RWPE2 (cell line): ENCODE results near the gene CRY2.

ENCODE experiments used
- ATAC-seq: fragments of 200-7000 bp; cut with Tn5 transposase; 3 replicates; pipeline ENCODE4 v1.9.1; 2021; ENCODE audit warnings: low read depth
- DNase-seq: peaks from one replicate; pipeline ENCODE4 v3.0.0-alpha.2; 2020; ENCODE audit warnings: low spot score
- H3K27ac ChIP-seq: fragments of 450-650 bp; 2 replicates; pipeline ENCODE4 v1.5.1; 2017; ENCODE audit warnings: mild to moderate bottlenecking; ENCODE audit not compliant: poor library complexity, severe bottlenecking
- H3K27me3 ChIP-seq: fragments of 250-450 bp; sonication (Bioruptor Pico); 2 replicates; pipeline ENCODE4 v1.5.1; 2021; ENCODE audit warnings: mild to moderate bottlenecking, moderate library complexity; ENCODE audit not compliant: insufficient read depth, poor library complexity, severe bottlenecking
- H3K36me3 ChIP-seq: fragments of 250-450 bp; sonication (Bioruptor Pico); 2 replicates; pipeline ENCODE4 v1.5.1; 2020; ENCODE audit warnings: low read depth, mild to moderate bottlenecking, moderate library complexity
- H3K4me1 ChIP-seq: fragments of 250-450 bp; sonication (Bioruptor Pico); 2 replicates; pipeline ENCODE4 v1.5.1; 2021; ENCODE audit warnings: mild to moderate bottlenecking, moderate library complexity; ENCODE audit not compliant: insufficient read depth, poor library complexity, severe bottlenecking
- H3K4me3 ChIP-seq: fragments of 250-450 bp; sonication (Bioruptor Pico); 2 replicates; pipeline ENCODE4 v1.5.1; 2021; ENCODE audit warnings: mild to moderate bottlenecking, moderate library complexity; ENCODE audit not compliant: severe bottlenecking
- H3K9me3 ChIP-seq: fragments of 250-450 bp; sonication (Bioruptor Pico); 2 replicates; pipeline ENCODE4 v1.5.1; 2021; ENCODE audit warnings: mild to moderate bottlenecking, moderate library complexity; ENCODE audit not compliant: severe bottlenecking
- CTCF ChIP-seq: fragments of 450-650 bp; IDR thresholded peaks from one replicate; pipeline ENCODE4 v1.5.1; 2017; ENCODE audit warnings: mild to moderate bottlenecking, moderate library complexity; ENCODE audit not compliant: poor library complexity, severe bottlenecking

Gene CRY2

DNA sequence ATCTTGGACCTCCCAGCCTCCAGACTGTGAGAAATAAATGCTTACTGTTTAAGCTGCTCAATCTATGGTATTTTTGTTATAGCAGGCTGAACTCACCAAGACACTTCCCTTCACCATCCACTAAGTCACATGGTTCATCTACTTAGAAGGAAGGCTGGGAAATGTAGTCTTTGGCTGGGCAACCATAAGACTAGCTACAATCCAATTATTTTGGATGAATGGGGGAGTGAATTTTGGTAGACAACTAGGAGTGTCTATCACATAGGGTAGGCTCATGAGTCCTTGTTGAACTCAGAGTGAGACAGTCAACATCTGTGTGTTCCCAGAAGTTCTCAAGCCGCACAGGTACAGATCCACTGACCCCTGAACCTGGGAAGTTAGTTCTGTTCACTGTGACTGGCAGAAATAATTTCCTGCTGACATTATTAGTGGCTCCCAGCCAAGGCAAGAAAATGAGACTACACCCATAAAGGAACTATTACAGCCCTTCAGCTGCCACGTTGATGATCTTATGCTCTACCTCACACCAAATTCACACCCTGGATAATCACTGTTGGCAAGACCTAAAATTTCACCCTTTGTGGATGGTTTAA, 45.5 kb upstream of the CRY2 start:
- TF ChIP-seq CTCF = no peak
- H3K27me3 ChIP-seq = no peaks in the 10 kb centered on the region
- ATAC-seq (no peak), DNase-seq (no peak)
- no peaks in the 10 kb centered on the region for H3K9me3 ChIP-seq
- H3K4me1 ChIP-seq = peaks cover 6% of the 10 kb centered on the region
- peaks cover under 1% of the 10 kb centered on the region; the same call in 1 of the 2 replicates for H3K36me3 ChIP-seq
- H3K4me3 ChIP-seq = no peak overlapping the region
- H3K27ac ChIP-seq = no peak overlapping the region

DNA sequence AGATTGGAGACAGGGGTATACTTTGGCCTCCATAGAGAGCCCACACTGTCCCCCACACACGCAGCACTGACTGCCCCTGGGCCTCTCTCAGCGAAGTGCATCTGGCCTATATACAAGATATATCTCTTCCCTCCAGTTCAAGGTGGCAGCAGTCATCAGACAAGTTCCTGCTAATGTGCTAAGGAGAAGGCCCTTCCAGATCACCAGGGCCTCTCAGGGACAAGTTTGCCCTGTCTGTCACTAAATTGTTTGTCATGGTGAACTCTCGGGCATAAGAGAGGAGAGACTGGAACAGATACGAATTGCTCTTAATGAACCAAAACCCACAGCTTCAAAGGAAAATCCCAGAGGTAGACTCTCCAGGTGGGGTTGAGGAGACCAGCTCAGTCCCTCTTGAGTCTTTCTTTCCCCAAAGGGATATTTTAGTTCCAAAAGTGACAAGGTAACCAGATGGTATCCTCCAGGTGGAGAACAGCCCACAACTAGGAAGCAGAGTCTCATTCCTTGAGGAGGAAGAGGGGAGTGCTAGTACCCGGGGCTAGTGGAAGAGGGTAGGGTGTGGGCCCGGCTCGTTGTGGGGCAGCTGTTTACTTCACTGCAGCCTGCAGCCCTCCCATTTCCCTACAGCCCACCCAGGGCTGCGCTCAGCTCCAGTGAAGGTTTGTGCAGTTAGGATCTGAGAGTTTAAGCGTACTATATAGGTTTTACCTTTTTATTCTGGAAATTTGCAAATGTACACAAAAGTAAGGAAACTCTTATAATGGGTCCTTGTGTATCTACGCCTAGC, 44.6 kb upstream of the CRY2 start:
- TF ChIP-seq CTCF = no peak
- no peak overlapping the region for H3K4me3 ChIP-seq
- H3K36me3 ChIP-seq = peaks cover 9% of the 10 kb centered on the region
- H3K27me3 ChIP-seq = no peaks in the 10 kb centered on the region
- H3K27ac ChIP-seq = no peak overlapping the region
- ATAC-seq (no peak), DNase-seq (no peak)
- H3K9me3 ChIP-seq = no peaks in the 10 kb centered on the region
- peaks cover 11% of the 10 kb centered on the region for H3K4me1 ChIP-seq

DNA sequence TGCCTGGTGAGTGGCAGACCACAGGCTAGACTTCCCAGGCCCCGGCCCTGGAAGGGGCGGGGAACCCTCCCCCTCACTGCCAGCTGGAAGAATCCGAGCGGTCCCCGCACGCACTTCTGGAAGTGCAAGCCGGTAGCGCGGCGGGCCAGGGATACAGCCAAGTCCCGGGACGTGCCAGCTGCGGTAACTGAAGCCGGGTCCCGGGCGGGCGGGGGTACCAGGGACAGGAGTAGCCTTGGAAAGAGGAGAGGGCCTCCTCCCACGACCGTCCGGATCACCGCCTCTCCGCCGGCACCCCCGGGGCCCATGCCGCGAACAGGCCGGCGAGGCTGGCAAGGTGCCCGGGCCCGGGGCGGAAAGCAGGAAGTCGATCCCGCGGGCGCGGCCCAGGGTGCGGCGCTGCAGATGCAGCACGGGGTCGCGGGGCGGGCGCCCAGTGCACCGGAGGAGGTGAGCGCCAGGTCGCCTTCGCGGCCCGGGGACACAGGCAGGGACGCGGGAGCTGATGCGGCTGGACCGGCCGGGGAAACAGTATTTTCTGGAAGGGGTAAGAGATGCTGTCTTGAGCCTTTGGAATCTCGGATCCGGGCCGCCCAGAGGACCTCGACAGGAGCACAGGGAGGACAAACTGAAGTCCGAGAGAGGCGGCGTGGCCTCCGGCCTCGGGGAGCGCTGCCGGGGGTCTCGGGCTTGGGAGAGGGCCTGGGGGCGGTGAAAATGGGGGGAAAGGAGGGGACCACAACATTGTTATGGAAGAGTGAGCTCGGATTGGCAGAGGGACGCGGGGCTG, 43.1 kb upstream of the CRY2 start:
- ATAC-seq = peak; percentile 35

GRCh38 chr11:45804761-45805304, 42.4 kb upstream of the CRY2 start, which contains the start of gene SLC35C1:
Gene SLC35C1, plus strand, starts transcription at chr11:45805149. Its CDS starts 653 bp downstream, at chr11:45805802.
- DNase-seq (peak; percentile 95), ATAC-seq (peak; percentile 92)
- H3K4me3 ChIP-seq = peak within 1 kb of the TSS; percentile 52
- no peaks in the 10 kb centered on the region for H3K27me3 ChIP-seq
- peaks cover 11% of the 10 kb centered on the region for H3K4me1 ChIP-seq
- TF ChIP-seq CTCF = no peak
- H3K36me3 ChIP-seq = peaks cover 19% of the 10 kb centered on the region
- peak within 1 kb of the TSS; percentile 47 for H3K27ac ChIP-seq
- no peaks in the 10 kb centered on the region for H3K9me3 ChIP-seq

More for the DNA sequence above, 43.1 kb upstream of the CRY2 start:
- peaks cover 11% of the 10 kb centered on the region for H3K4me1 ChIP-seq
- peaks cover 19% of the 10 kb centered on the region for H3K36me3 ChIP-seq
- no peaks in the 10 kb centered on the region for H3K9me3 ChIP-seq
- DNase-seq = peak; percentile 77
- peak overlapping the region; percentile 47 for H3K27ac ChIP-seq
- peak overlapping the region; percentile 52 for H3K4me3 ChIP-seq
- no peak for TF ChIP-seq CTCF
- H3K27me3 ChIP-seq = no peaks in the 10 kb centered on the region
